Measurements from ENCODE around the gene LAG3. TPM values are rescaled to one million over a fixed set of nuclear protein-coding genes. Genes with fewer than 3 reads are reported as not detected.

LAG3 gene
- total RNA-seq, 1 experiment from 2014 or later, result 1.9 TPM

DNA sequence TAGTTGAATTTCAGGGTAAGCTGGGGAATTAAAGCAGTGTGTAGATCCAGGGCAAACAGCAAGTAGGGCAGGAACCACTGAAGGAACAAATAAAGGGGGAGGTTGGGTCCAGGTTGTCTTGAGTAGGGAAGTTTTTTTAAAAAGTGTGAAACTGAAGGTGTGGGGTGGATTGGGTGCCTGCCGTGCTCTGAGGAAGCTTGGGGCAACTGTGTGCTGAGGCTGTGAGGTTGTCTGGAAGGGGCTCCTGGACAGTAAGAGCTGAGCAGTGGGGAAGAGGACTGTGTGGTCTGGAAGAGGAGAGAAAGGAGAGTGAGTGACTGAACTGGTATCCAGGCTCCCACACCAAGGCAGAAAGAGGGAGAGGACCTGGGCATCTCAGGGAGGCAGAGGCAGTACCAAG, 38.4 kb downstream of the LAG3 start:
- intact Hi-C loops (cut with micrococcal nuclease; ENCODE audit: unreplicated experiment), result no loop called here
- H3K27me3 Mint-ChIP-seq (ENCODE audit: insufficient read depth, unreplicated experiment), result no peaks in the 10 kb centered on the region
- ChIA-PET CTCF (interaction anchor here (0.6 to 0.7 kb wide), 2 partner anchors 24 to 27 kb away, joined by 3 to 6 read pairs; no protein-coding TSS in a partner anchor), POLR2A (interaction anchor here (0.6 kb wide), 1 partner anchor 1126 kb away, joined by 3 read pairs; no protein-coding TSS in a partner anchor)
- no peak overlapping the region for H3K4me3 ChIP-seq (ENCODE audit: low read depth, low read length)
- TF ChIP-seq, protein P1, sequence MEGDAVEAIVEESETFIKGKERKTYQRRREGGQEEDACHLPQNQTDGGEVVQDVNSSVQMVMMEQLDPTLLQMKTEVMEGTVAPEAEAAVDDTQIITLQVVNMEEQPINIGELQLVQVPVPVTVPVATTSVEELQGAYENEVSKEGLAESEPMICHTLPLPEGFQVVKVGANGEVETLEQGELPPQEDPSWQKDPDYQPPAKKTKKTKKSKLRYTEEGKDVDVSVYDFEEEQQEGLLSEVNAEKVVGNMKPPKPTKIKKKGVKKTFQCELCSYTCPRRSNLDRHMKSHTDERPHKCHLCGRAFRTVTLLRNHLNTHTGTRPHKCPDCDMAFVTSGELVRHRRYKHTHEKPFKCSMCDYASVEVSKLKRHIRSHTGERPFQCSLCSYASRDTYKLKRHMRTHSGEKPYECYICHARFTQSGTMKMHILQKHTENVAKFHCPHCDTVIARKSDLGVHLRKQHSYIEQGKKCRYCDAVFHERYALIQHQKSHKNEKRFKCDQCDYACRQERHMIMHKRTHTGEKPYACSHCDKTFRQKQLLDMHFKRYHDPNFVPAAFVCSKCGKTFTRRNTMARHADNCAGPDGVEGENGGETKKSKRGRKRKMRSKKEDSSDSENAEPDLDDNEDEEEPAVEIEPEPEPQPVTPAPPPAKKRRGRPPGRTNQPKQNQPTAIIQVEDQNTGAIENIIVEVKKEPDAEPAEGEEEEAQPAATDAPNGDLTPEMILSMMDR (IDR thresholded peaks at IDR 0.05; ENCODE audit: insufficient read depth in 1 of 2, low read depth in 1 of 2, low read length in 1 of 2, severe bottlenecking in 1 of 2, unreplicated experiment in 1 of 2), result no peak
- H3K4me1 Mint-ChIP-seq (ENCODE audit: low read depth, unreplicated experiment), result peaks cover 10% of the 10 kb centered on the region
- DNase-seq, result no peak
- H3K27me3 ChIP-seq (replicated peaks; ENCODE audit: control insufficient read depth, insufficient read depth, low read length), result no peaks in the 10 kb centered on the region
- BruUV-seq (replicated peaks), result no TSS peak
- H3K4me3 Mint-ChIP-seq (ENCODE audit: unreplicated experiment), result no peak overlapping the region
- no peaks in the 10 kb centered on the region for H3K36me3 ChIP-seq (ENCODE audit: control insufficient read depth, insufficient read depth, low read length)
- no peaks in the 10 kb centered on the region for H3K9me3 Mint-ChIP-seq (ENCODE audit: unreplicated experiment)
- H3K9me3 ChIP-seq, result no peaks in the 10 kb centered on the region
- no peak overlapping the region for H3K27ac Mint-ChIP-seq (ENCODE audit: unreplicated experiment)
- no peaks in the 10 kb centered on the region; the same call in 1 of the 2 replicates for H3K4me1 ChIP-seq
- H3K36me3 Mint-ChIP-seq (ENCODE audit: insufficient read depth, unreplicated experiment), result no peaks in the 10 kb centered on the region

DNA sequence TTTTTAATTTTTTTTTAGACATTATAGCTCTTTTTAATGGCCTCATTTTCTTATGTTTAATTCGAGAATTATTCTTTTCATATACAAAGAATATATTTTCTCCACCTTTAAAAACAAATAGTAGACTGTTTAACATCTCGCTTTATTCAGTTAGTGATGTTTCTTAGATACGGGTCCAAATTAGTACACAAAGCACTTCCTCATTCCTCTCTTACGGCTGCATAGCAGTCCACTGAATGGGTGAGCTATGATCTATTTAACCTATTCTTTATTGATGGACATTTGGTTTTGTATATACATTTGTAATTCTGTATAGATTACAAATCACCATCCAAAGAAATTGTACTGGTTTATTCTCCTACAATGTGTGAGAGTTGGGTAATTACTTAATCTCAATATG, 41.0 kb downstream of the LAG3 start:
- Histone ChIP-seq H3K9me3 (no peaks in the 10 kb centered on the region), H3K36me3 (ENCODE audit: control insufficient read depth, insufficient read depth, low read length) (no peaks in the 10 kb centered on the region), H3K4me3 (ENCODE audit: low read depth, low read length) (no peak overlapping the region), H3K4me1 (no peaks in the 10 kb centered on the region; the same call in 1 of the 2 replicates), H3K27me3 (replicated peaks; ENCODE audit: control insufficient read depth, insufficient read depth, low read length) (no peaks in the 10 kb centered on the region)
- no TSS peak for BruUV-seq (replicated peaks)
- intact Hi-C loops (cut with micrococcal nuclease; ENCODE audit: unreplicated experiment), result no loop called here
- Mint-ChIP-seq H3K9me3 (ENCODE audit: unreplicated experiment) (no peaks in the 10 kb centered on the region), H3K36me3 (ENCODE audit: insufficient read depth, unreplicated experiment) (no peaks in the 10 kb centered on the region), H3K4me1 (ENCODE audit: low read depth, unreplicated experiment) (peaks cover 10% of the 10 kb centered on the region), H3K4me3 (ENCODE audit: unreplicated experiment) (no peak overlapping the region), H3K27me3 (ENCODE audit: insufficient read depth, unreplicated experiment) (no peaks in the 10 kb centered on the region), H3K27ac (ENCODE audit: unreplicated experiment) (no peak overlapping the region)
- TF ChIP-seq, protein P1 (IDR thresholded peaks at IDR 0.05; ENCODE audit: insufficient read depth in 1 of 2, low read depth in 1 of 2, low read length in 1 of 2, severe bottlenecking in 1 of 2, unreplicated experiment in 1 of 2), result no peak
- ChIA-PET CTCF (interaction anchor here (1.0 to 1.9 kb wide), 3 partner anchors 22 to 60 kb away, joined by 3 to 12 read pairs (median 4); partner anchors contain the start of genes MLF2 and PTMS), POLR2A (interaction anchor here (0.6 to 0.7 kb wide), 2 partner anchors 205 to 320 kb away, joined by 5 to 6 read pairs; partner anchors contain the start of gene MRPL51)
- DNase-seq, result no peak

DNA sequence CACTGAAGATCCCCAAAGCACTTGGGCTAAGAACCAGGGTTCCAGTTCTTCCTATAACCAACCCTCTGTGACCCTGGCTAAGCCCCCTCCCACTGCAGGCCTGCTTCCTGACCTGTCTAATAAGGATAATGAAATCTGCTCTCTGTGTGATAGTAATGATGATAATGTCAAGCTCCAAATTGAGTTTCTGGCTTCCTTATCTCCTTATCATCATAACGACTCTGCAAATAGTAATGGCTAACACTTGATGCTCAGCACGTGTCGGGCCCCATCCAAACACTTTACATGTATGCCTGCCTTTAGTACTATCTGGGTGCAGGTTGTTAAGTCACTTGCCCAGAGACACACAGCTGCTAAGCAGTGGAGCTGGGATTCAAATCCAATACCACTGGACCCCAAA, 44.3 kb downstream of the LAG3 start:
- H3K4me3 Mint-ChIP-seq (ENCODE audit: unreplicated experiment), result no peak overlapping the region
- Histone ChIP-seq H3K9me3 (no peaks in the 10 kb centered on the region), H3K36me3 (ENCODE audit: control insufficient read depth, insufficient read depth, low read length) (no peaks in the 10 kb centered on the region), H3K27me3 (replicated peaks; ENCODE audit: control insufficient read depth, insufficient read depth, low read length) (no peaks in the 10 kb centered on the region), H3K4me3 (ENCODE audit: low read depth, low read length) (no peak overlapping the region), H3K4me1 (no peaks in the 10 kb centered on the region)
- H3K27me3 Mint-ChIP-seq (ENCODE audit: insufficient read depth, unreplicated experiment), result no peaks in the 10 kb centered on the region
- no peaks in the 10 kb centered on the region for H3K36me3 Mint-ChIP-seq (ENCODE audit: insufficient read depth, unreplicated experiment)
- POLR2A ChIA-PET, result interaction anchor here (0.6 kb wide), 1 partner anchor 11 kb away, joined by 3 read pairs; no protein-coding TSS in a partner anchor
- CTCF ChIA-PET, result interaction anchor here (0.5 to 0.8 kb wide), 3 partner anchors 11 to 38 kb away, joined by 3 to 4 read pairs (median 4); partner anchors contain the start of genes GNB3 and P3H3
- no TSS peak for BruUV-seq (replicated peaks)
- H3K9me3 Mint-ChIP-seq (ENCODE audit: unreplicated experiment), result no peaks in the 10 kb centered on the region
- intact Hi-C loops (cut with micrococcal nuclease; ENCODE audit: unreplicated experiment), result no loop called here
- no peak for DNase-seq
- TF ChIP-seq, protein P1 (IDR thresholded peaks at IDR 0.05; ENCODE audit: insufficient read depth in 1 of 2, low read depth in 1 of 2, low read length in 1 of 2, severe bottlenecking in 1 of 2, unreplicated experiment in 1 of 2), result no peak
- H3K27ac Mint-ChIP-seq (ENCODE audit: unreplicated experiment), result no peak overlapping the region
- H3K4me1 Mint-ChIP-seq (ENCODE audit: low read depth, unreplicated experiment), result no peaks in the 10 kb centered on the region
